SIG-M5 (cell line): ENCODE data around the gene APOB.
"Not testable (repeated sequence)": the region's sequence is repeated elsewhere in the genome, so short reads cannot be mapped to it uniquely, and the experiment has no call there.

Source experiments
- DNase-seq: peaks from one replicate; lab custom pipeline; 2025; lab: John Stamatoyannopoulos, UW

Gene APOB

DNA sequence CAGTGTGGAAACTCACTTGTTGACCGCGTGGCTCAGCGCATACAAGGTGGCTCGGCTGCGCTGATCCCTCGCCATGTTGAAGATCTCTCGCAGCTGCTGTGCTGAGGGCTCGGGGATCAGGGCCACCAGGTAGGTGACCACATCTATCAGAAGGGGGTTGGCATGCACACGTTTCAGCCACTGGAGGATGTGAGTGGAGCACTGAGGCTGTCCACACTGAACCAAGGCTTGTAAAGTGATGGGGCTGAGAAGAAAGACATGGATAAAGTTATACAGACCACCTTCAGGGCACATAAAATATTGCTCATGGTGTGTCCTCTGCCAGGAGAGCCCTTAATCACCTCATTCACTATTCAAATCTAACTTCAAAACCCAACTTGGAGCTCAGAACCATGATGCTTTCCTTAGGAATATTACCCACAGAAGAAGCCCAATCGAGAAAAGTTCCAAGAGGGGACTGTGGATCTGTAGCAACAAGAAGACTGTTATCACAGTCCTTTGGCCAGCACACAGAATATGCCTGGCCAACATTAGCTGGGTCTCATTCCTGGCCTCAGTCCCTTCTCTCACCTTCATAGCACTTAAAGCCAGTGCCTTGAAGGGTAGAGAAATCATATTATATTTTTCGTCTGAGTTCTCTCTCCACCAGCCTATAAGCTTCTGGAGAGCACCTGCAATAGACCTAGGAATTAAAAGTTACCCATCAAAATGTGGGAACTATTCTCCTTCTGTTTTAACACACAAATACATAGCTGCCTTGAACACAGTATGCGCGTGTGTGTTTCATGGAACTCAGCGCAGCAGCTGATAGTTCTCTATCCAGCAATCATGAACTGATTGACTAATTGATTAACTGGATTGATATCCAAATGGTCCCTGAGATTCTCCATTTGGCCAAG, 11.3 kb downstream of the APOB start:
- DNase-seq = no peak

DNA sequence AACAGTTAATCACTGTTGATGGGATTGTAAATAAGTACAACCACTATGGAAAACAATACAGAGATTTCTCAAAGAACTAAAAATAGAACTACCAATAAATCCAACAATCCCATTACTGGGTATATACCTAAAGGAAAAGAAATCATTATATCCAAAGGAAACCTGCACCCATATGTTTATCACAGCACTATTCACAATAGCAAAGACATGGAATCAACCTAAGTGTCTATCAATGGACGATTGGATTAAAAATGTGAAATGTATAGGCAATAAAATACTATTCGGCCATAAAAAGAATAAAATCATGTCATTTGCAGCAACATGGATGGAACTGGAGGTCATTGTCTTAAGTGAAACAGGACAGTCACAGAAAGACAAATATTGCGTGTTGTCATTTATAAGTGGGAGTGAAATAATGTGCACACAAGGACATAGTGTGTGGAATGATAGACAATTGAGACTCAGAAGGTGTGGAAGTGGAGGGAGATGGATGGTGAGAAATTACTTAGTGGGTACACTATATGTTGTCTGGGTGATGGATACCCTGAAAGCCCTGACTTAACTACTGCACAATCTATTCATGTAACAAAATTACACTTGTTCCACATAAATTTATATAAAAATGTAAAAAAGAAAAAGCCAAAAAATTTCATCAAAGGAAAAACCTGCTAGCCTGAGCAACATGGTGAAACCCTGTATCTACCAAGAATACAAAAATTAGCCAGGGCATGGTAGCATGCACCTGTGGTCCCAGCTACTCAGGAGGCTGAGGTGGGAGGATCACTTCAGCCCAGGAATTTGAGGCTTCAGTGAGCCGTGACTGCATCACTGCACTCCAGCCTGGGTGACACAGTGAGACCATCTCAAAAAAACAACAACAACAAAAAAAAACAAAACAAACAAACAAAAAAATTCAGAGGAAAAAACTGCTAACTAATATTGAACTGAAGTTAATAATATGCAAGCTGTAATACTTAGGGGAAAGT, 12.6 kb downstream of the APOB start:
- DNase-seq = no peak

DNA sequence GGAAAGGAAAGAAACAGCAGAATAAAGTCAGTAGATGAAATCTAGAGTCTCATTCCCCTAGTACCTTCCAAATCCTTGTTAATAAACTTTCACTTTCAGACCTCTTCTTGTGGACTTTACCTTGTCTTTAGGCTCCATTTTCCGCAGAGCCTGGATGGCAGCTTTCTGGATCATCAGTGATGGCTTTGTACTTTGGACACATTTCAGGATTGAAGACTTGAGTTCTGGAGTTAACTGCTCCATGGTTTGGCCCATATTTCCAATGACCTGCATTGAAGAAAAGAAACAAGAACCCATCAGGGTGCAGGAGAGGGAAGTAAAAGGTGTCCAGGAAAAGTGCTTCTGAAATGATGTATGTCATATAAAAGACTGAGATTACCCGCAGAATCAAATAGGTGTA, 14.4 kb downstream of the APOB start:
- DNase-seq = no peak

DNA sequence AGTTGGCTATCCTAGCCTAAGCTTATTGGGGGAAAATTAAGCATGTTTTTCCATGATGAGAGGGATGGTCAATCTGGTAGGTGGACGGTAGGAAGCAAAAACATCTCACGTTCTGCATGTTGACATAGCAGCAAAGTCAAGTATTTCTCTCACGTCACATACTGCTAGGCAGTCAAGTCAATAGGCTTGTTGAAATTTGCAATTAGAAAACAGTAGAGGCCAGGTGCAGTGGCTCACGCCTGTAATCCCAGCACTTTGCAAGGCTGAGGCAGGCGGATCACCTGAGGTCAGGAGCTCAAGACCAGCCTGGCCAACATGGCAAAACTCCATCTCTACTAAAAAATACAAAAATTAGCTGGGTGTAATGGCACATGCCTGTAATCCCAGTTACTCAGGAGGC, 14.9 kb downstream of the APOB start:
- DNase-seq = not testable (repeated sequence)

DNA sequence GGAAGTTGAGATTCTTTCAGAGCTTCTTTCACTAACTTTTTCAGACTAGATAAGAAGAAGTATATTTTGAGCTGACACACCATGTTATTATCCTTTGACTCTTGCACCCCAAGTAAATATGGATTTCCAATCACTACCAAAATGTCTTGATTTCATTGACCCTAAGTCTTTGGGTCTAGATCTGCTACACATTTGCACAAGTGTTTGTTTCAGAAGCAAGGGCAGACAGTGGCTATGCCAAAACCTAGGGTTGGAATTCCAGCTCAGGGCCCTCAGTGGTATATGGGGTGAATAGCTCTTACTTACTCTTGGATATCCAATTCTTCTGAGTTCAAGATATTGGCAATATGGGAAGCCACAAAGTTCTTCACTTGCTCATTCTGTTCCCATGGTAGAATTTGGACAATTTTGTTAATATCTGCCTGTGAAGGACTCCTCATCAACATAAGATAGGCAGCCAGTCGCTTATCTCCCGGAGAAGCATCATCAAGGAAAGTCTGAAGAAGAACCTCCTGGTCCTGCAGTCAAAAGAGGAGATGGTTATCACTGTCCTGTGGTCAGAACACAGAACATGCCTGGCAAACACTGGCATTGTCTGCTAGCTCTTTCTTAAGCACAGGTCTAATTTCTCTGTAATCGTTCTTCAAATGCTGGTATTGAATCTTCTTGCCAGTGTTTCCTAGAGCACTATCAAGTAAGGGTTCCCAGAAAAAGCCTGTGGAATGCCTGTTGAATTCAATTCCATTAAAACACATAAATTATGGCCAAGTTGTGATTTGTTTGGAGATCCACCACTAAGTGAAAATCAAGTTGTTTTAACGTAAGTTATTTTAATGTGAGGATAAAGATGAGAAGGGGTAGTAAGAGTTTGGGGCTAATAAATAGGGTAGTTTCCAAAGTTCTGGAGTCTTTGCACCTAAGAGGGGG, 15.6 kb downstream of the APOB start:
- DNase-seq = no peak

DNA sequence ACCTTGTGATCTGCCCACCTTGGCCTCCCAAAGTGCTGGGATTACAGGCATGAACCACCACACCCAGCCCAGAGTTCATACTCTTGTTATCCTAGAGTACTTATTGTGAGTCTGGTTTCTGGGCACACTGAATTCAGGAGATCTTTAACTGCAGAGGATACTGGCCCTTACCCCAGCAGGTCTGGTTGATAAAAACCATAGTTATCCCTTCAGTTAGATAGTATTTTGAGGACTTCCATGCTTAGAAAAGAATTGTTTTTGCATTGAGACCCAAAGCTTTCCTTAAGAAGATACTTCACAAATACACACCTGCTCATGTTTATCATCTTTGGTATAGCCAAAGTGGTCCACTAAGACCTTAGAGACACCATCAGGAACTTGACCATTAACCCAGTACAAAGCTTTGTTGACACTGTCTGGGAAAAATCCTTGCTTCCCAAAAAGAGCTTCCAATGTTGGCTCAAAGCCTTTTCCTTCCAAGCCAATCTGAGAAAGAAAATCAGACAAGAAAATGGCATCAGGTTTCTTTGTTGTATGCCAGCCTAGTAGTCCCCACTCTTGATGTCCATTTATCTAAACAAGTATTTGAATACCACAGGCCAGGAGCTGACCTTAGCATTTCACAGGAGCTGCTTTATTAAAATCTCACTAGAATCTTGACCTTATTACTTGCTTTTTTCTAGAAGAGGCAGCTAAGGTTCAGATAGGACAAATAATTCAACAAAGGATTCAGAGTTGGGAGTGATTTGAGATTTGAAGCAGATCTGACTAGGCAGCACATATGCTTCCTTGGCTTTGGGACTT, 17.2 kb downstream of the APOB start:
- DNase-seq = no peak

DNA sequence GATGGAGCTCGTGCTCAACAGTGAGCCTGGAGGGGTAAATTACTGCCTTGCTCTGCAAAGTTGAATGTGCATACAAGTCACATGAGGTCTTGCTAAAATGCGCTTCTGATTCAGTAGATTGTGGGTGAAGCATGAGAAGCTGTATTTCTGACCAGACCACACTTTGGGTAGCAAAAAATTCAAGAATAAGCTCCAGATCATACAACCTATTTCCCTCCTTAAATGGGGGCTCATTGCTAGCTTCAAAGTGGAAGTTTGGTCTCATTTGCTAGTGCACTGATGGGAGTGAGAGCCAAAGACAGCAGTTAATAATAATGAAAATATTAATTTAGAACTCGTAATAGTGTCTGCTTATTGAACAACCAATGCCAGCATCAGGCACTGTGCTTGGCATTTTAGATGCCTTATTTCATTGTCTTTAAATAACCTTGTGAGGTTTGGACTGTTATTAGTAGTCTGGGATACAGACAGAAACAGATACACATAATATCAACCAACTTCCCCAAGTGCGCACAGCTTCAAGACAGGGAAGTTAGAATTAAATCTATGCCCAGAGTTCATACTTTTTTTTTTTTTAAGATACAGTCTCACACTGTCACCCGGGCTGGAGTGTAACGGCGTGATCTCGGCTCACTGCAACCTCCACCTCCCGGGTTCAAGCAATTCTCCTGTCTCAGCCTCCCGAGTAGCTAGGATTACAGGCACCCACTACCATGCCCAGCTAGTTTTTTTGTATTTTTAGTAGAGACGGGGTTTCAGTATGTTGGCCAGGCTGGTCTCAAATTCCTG, 18.0 kb downstream of the APOB start:
- DNase-seq = no peak

DNA sequence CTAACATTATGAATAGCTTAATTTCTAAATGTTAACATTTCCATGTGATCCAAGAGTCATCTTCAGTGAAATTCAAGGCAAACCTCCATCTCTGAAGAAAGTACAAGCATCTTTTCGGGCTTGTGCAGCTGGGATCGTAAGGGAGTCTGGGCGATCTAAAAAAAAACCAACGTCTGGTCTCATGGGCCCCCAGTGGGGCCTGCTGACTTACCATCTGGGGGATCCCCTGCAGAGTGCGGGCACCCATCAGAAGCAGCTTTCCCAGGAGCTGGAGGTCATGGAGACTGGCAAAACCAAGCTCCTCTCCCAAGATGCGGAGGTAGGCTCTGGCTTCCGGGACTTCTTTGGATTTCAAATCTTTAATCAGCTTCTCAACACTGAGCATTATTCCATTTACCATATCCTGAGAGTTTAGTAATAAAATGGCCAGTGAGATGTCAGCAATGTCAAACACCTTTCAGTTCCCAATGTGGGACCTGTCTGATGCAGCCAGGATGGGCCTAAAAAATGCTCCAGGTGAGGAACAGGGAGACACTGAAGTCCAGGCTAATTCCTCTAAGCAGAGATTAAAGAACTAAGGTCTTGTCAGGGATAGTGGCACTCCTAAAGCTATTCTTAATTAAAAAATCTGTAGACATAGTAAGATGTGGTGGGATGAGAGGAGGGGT, 19.0 kb downstream of the APOB start:
- no peak for DNase-seq

DNA sequence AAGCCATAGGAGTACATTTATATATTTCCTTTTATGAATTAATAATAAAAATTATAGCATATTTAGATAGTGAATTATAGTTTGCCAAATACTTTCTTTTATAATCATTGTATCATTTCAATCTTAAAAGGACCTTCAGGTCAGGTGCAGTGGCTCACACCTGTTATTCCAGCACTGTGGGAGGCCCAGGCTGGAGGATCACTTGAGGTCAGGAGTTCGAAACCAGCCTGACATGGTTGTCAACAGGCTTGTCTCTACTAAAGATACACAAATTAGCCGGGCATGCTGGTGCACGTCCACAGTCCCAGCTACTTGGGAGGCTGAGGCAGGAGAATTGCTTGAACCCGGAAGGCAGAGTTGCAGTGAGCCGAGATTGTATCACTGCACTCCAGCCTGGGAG, 19.7 kb downstream of the APOB start:
- no peak for DNase-seq

DNA sequence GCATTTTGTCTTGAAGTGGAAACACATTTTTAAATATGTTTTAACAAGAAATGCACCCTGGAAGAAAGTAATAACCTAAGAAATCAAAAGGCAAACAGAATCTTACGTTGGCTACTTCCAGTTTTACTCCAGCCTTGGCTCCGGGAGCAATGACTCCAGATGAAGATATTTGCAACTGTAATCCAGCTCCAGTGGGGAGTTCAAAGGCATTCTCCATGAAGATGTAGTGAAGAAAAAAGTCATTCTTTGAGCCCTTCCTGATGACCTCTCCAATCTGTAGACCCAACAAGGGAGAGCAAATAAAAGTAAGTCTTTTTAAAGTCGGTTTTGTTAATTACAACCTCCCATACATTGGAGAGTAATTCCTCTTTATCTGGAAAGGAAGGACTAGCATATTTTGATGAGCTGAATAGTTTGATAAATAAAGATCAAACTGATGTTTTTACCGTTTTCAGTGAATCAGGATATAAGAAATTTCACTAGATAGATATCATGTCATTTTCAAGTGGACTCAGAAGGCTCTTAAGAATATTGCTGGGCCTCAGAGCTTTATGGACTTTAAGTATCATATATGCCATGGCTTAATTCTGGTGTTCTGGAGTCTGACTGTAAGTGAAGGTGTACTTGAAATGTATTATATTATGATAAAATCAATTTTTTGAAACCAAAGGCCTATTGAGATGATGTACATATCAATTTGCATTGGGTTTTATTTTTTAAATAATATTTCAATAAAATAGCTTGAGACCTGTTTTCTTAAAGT, 20.3 kb downstream of the APOB start:
- no peak for DNase-seq

DNA sequence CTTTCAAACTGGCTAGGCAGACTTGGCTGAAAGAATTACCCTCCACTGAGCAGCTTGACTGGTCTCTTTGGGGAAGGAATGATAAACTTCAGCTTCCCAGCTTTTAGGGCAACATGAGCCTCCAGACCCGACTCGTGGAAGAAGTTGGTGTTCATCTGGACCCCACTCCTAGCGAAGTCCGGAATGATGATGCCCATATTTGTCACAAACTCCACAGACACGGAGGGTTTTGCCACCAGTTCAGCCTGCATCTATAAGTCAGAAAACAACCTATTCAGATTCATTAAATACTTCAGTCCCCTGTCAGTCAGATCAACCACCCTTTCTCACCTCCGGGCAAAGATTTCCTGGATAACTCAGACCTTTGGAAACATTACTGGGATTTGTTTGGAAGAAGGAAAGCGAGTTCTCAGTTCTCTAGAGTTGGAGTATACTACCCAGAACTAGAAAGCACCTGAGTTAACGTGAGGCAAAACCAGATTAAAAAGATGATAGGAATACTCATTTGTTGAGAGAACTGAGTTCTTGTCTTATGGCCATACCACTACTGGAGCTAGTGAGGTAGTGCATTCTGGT, 21.0 kb downstream of the APOB start:
- no peak for DNase-seq

DNA sequence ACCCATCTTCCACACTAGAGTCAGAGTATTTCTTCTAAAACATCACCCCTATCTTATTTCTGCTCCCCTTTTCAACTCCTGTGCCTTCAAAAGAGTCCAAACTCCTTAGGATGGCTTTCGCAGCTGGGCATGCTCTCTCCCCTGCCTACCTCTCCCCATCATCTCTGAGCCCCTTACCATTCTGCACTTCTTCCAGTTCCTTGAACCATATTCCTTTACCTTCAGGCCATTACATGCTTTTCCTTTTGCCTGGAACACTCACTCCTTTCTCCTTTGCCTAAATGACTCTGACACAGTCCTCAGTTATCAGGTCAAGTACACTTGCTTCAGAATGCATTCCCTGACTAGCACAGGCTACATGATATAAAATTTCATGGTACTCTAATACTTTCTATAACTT, 22.4 kb downstream of the APOB start:
- no peak for DNase-seq

DNA sequence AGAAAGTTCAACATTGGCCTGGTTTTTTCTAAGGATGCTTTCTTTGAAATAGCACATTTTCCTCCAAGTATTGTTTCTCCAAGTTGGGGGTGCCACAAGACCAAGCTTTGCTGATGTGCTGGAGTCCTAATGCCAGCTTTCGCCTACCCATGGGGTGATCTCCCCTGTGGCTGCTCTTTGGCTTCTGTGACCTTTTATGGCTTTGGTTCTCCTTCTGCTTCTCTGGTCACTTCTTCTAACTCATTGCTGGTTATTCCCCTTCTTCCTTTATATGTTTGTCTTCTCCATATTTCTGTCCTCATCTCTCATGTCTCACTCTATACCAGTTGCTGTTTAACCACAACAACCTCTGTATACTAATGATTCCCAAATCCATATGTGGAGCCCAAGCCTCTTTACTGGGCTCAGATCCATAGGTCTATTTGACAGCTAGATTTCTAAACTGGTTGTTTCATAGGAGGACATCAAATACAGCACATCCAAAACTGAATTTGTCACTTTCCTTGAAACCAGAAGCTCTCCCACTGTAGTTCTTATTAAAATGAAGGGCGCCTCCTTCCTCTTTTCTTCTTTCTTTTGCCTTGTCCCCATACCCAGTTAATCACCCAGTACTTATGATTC, 23.1 kb downstream of the APOB start:
- DNase-seq = no peak

DNA sequence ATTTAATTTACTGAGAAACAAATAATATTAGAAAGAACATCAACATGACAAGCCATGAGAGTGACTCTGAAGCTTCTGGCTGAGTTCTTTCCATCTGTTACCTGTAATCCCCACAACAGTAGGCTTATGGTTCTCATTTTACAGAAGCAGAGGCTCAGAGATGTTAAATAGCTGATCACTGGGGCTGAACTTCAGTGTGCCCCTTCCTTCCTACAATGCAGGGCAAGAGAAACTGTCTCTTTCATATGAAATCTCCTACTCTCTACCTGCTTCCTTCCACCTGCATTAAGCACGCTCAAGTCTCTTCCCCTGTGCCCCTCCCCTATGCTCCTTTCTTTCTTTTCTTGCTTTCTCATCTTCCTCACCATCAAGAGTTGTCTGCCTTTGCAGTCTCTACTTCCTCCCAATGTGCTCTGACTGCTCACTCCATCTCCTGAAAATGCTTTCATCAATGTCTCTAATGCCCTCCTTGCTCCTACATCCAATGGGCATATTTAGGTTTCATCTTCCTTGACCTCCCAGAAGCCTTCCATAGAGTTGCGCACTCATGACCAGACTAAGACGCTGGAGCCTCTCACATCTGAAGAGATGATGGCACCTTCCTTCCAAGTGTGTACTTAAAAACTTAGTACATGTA, 23.7 kb downstream of the APOB start:
- DNase-seq = no peak

DNA sequence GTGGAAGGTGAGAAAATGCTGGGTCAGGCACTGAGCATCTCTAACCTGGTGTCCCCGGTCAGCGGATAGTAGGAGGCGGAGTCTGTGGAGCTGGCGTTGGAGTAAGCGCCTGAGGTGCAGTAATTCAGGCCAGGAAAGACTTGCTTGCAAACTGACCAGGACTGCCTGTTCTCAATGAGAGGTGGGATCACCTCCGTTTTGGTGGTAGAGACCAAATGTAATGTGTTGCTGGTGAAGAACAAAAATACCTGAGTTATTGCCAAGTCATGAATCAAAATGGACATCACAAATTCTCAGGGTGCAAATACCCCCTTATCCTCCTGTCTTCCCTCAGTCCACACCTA, 24.2 kb downstream of the APOB start:
- no peak for DNase-seq

DNA sequence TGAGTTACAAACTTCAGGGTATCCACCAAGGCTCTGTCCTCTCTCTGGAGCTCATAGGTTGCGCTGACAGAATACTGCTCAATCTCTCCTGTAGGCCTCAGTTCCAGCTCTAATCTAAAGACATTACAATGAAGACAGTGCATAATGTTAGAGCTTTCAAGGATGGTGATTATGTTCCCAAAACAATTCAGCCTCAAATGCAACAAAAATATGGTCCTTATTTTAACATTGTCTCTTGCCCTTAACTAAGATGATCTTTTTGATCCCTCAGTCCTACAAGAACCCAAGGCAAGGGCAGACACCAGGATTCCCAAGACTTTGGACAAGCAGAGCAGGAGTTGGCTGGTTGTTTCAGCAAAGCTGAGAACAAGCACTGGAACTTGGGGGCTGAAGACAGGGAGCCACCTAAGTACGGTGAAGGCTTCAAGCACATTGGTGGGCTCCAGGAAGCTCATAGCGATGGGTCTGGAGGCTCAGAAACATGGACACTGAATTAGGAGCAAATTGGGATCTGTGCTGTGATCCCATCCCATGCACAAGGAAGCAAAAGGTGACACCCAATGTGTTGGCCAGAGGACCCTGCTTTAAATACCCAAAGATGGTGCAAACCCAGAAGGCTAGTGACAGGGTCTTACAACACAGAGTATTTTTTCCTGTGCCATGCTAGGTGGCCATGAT, 24.7 kb downstream of the APOB start:
- no peak for DNase-seq

DNA sequence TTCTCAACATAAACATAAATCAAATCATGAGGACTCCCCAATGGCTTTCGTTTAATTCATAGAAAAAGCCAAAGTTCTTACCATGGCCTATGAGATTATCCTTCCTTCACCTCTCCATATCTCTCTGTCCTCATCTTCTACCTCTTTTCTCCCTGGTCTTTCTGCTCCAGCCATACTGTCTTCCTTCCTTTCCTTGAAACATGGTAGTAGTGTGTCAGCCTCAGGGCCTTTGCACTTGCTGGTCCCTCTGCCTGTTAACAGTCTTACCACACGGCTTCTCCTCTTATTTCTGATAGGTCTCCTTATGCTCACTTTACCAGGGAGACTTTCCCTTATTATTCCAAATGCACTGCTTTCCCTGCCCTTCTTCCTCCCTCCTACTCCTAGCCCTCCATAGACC, 25.6 kb downstream of the APOB start:
- no peak for DNase-seq
